Erythroblast (primary cell): Measurements from ENCODE around the gene BRIP1.
"Not testable (repeated sequence)": the region's sequence is repeated elsewhere in the genome, so short reads cannot be mapped to it uniquely, and the experiment has no call there.

Source experiments
- GATA1 ChIP-seq: IDR thresholded peaks from 2 replicates; pipeline ENCODE4 v1.6.1; 2011; ENCODE audit warnings: low read depth, mild to moderate bottlenecking, control low read depth, low read length, moderate library complexity
- POLR2A ChIP-seq: IDR thresholded peaks from 2 replicates; pipeline ENCODE4 v1.6.1; 2011; ENCODE audit warnings: mild to moderate bottlenecking, low read length

DNA sequence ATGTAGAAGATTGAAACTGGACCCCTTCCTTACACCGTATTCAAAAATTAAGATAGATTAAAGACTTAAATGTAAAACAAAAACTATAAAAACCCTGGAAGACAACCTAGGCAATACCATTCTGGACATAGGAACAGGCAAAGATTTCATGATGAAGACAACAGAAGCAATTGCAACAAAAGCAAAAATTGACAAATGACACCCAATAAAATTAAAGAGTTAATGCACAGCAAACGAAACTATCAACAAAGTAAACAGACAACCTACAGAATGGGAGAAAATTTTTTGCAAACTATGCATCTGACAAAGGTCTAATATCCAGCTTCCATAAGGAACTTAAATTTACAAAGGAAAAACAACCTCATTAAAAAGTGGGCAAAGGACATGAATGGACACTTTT is 37.1 kb downstream of the BRIP1 start:
- not testable (repeated sequence) for TF ChIP-seq POLR2A, GATA1
